Adrenal gland (tissue), 5 donors: ENCODE measurements around the gene RNF31.

ENCODE experiments used
- POLR2A ChIP-seq, 2 donors: fragments of 450-650 bp; IDR thresholded peaks; one replicate each; pipeline ENCODE4 v1.6.1; 2017; ENCODE audit warnings: antibody characterized with exemption in 2 of 2, mild to moderate bottlenecking in 2 of 2, moderate library complexity in 1 of 2
- TF ChIP-seq, protein P1 (sequence below), 6 experiments: fragments of 450-650 bp in 4 of 6; fragments of 200-600 bp in 2 of 6; sonication (generic) in 1 of 6; IDR thresholded peaks; 1 replicate in 5 of 6; 2 replicates in 1 of 6; pipeline versions ENCODE4 v1.5.1 to v1.8.0; 2016 to 2021; ENCODE audit warnings: antibody characterized with exemption in 6 of 6, mild to moderate bottlenecking in 2 of 6, moderate library complexity in 1 of 6
- donor health status: DM: no; HTN: no; CAD: no.

DNA sequence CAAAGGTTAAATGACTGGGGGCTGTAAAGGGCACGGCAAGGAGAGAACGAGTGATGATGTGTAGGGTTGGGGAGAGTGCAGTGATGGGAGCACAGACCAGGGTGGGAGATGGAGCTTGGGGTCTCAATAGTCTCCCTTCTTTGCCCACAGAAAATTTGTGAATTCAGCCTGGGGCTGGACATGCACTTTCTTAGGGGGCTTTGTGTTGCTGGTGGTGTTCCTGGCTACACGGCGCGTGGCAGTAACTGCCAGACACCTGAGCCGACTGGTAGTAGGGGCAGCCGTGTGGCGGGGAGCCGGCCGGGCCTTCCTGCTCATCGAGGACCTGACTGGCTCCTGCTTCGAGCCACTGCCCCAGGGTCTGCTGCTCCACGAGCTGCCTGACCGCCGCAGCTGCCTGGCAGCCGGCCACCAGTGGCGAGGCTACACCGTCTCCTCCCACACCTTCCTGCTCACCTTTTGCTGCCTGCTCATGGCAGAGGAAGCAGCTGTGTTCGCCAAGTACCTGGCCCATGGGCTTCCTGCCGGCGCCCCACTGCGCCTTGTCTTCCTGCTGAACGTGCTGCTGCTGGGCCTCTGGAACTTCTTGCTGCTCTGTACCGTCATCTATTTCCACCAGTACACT is 15.1 kb upstream of the RNF31 start:
- TF ChIP-seq, protein P1, sequence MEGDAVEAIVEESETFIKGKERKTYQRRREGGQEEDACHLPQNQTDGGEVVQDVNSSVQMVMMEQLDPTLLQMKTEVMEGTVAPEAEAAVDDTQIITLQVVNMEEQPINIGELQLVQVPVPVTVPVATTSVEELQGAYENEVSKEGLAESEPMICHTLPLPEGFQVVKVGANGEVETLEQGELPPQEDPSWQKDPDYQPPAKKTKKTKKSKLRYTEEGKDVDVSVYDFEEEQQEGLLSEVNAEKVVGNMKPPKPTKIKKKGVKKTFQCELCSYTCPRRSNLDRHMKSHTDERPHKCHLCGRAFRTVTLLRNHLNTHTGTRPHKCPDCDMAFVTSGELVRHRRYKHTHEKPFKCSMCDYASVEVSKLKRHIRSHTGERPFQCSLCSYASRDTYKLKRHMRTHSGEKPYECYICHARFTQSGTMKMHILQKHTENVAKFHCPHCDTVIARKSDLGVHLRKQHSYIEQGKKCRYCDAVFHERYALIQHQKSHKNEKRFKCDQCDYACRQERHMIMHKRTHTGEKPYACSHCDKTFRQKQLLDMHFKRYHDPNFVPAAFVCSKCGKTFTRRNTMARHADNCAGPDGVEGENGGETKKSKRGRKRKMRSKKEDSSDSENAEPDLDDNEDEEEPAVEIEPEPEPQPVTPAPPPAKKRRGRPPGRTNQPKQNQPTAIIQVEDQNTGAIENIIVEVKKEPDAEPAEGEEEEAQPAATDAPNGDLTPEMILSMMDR (IDR thresholded peaks at IDR 0.05) = no peak
- no peak for TF ChIP-seq POLR2A (IDR thresholded peaks at IDR 0.05)
